HG02943 (cell line): ENCODE measurements around the gene PGM2L1.

Experiments used
- ATAC-seq: cut with Tn5 transposase; IDR thresholded peaks from one replicate; pipeline ENCODE4 v1.9.1; 2021; ENCODE audit warnings: mild to moderate bottlenecking, low read depth, moderate library complexity; ENCODE audit not compliant: unreplicated experiment

The PGM2L1 gene

GRCh38 chr11:74310857-74311256 lies 87.4 kb downstream of the PGM2L1 start:
- no peak for ATAC-seq

GRCh38 chr11:74307434-74307833 lies 90.8 kb downstream of the PGM2L1 start:
- ATAC-seq = no peak

- no peak for ATAC-seq
These were observed 91.6 kb downstream of the PGM2L1 start for GRCh38 chr11:74306435-74307175.

- no peak for ATAC-seq
These were observed 99.2 kb downstream of the PGM2L1 start for GRCh38 chr11:74299015-74299414.

GRCh38 chr11:74297484-74297883 lies 100.7 kb downstream of the PGM2L1 start:
- no peak for ATAC-seq

- ATAC-seq = no peak
These were observed 109.3 kb downstream of the PGM2L1 start for GRCh38 chr11:74288911-74289310.

GRCh38 chr11:74288161-74288560 lies 110.1 kb downstream of the PGM2L1 start:
- ATAC-seq = no peak

- no peak for ATAC-seq
These were observed 113.8 kb downstream of the PGM2L1 start for GRCh38 chr11:74284466-74284865.

GRCh38 chr11:74283580-74284180 lies 114.6 kb downstream of the PGM2L1 start:
- ATAC-seq = no peak

GRCh38 chr11:74282914-74283371 lies 115.3 kb downstream of the PGM2L1 start:
- no peak for ATAC-seq

- ATAC-seq = no peak
These were observed 115.8 kb downstream of the PGM2L1 start for GRCh38 chr11:74282421-74282820.

- ATAC-seq = no peak
These were observed 117.7 kb downstream of the PGM2L1 start for GRCh38 chr11:74280494-74280893.
